Fibroblast of pulmonary artery (primary cell): Measurements from ENCODE around the gene HMGB2.

Experiments used
- DNase-seq: peaks from one replicate; pipeline ENCODE4 v3.0.0-alpha.2; 2010; ENCODE audit warnings: low read depth
- H3K4me3 ChIP-seq: replicated peaks from 2 replicates; pipeline ENCODE4 v1.5.1; 2011; ENCODE audit warnings: low read depth, mild to moderate bottlenecking, control low read depth, low read length, moderate library complexity
- CTCF ChIP-seq: IDR thresholded peaks from 2 replicates; pipeline ENCODE4 v1.5.1; 2011; ENCODE audit warnings: mild to moderate bottlenecking, control low read depth, low read length, inconsistent platforms; ENCODE audit errors: missing control alignments

Gene HMGB2

GRCh38 chr4:173291899-173292298 lies 42.3 kb downstream of the HMGB2 start:
- DNase-seq: no peak

GRCh38 chr4:173289353-173289727 lies 44.8 kb downstream of the HMGB2 start:
- DNase-seq: peak; percentile 41
- peak overlapping the region; percentile 34 for H3K4me3 ChIP-seq

More at GRCh38 chr4:173291899-173292298, 42.3 kb downstream of the HMGB2 start:
- H3K4me3 ChIP-seq: no peak overlapping the region
- TF ChIP-seq CTCF: no peak

GRCh38 chr4:173288698-173289352 lies 45.3 kb downstream of the HMGB2 start:
- no peak for TF ChIP-seq CTCF
- DNase-seq: peak; percentile 42
- H3K4me3 ChIP-seq: peak overlapping the region; percentile 34

More at GRCh38 chr4:173289353-173289727, 44.8 kb downstream of the HMGB2 start:
- TF ChIP-seq CTCF: no peak

- TF ChIP-seq CTCF: peak; percentile 64
- DNase-seq: peak; percentile 82
- H3K4me3 ChIP-seq: no peak overlapping the region
Measured at GRCh38 chr4:173288296-173288695, 45.9 kb downstream of the HMGB2 start.

- DNase-seq: no peak
- no peak overlapping the region for H3K4me3 ChIP-seq
- no peak for TF ChIP-seq CTCF
Measured at GRCh38 chr4:173287486-173287885, 46.7 kb downstream of the HMGB2 start.

GRCh38 chr4:173284463-173284862 lies 49.7 kb downstream of the HMGB2 start:
- no peak for DNase-seq
- H3K4me3 ChIP-seq: no peak overlapping the region
- TF ChIP-seq CTCF: no peak

- H3K4me3 ChIP-seq: no peak overlapping the region
- no peak for DNase-seq
- no peak for TF ChIP-seq CTCF
Measured at GRCh38 chr4:173282626-173283025, 51.5 kb downstream of the HMGB2 start.
